Activated CD4-positive, alpha-beta T cell treated with anti-CD3 and anti-CD28 coated beads for 1 hour (primary cell): ENCODE data around the gene CHMP3.

ENCODE experiments used
- DNase-seq: peaks from one replicate; pipeline ENCODE4 v3.0.0-alpha.2; 2020

CHMP3 gene

DNA sequence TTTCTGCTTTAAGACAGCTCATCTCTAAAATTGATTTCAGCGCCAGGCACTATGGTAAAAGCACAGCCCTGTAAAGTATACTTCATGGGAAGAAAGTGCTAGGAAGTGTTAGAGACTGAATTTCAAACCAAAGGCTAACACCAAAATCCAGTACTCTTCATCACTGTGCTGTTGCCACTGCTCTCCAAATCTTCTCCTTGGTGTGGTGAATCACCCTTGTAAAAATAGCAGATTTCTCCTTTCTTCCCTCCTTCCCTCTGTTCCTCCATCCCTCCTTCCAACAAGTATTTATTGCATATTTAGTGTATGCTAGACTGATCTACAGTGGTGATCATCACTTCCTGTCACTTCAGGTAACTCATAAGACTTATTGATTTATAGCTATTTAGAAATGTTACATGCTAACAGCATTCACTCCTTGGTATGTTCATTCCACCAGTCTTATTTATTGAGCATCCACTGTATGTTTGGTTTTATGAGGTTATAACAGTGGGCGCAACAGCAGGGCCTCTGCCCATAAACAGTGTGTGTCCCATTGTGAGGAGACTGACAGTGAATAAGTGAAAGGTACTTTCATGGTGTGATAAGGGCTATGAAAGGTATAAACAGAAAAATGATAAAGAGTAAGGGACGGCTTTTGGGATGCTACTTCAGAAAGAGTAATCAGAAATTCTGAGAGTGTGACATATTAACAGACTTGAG is 102.0 kb downstream of the CHMP3 start:
- no peak for DNase-seq

DNA sequence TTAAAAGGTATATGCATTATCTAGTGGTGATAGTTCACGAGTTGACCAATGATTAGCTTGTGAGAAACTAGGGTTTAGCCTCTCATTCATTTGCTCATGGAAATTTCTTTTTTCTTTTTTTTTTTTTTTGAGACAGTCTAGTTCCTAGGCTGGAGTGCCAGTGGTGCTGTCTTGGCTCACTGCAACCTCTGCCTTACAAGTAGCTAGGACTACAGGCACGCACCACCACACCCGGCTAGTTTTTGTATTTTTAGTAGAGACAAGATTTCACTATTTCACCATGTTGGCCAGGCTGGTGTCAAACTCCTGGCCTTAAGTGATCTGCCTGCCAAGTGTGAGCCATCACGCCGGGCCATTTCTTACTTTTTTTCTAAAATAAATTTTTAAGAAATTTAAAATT is 108.1 kb downstream of the CHMP3 start:
- DNase-seq, result no peak

DNA sequence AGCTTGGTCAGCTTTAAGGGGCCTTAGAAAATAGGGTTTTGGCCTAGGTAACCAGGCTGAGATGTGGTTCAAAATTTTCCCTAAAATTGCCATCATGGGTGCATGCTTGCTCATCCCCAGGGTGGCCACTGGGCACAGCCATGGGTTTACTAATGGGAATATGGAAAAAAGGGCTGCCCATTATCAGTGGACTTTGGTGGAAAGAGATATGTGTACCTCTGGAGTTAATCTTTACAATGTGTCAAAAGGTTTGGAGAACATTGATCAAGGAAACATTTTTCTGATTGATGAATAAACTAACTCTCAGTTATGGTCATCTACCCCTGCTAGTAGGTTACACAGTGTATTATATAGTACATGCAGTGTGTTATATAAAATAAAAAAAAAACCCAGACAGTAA is 109.0 kb downstream of the CHMP3 start:
- DNase-seq, result no peak

DNA sequence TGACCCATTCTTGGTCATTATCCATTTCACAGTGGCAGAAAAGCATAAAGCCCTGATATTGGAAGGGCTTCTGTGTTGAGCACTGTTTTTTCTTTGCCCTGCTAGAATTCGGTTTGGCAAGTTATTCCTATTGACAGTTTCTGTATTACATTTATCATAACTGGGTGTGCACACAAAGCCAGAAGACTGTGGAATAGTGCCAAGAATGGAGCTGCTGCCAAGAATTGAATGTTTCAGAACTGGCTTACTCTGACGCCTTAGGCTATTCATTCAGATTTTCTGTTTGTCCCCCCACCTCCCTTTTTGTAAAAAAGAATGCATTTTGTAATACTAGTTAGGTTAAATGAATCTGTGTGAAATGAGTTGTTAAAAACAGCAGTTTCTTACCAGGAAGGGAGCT is 109.4 kb downstream of the CHMP3 start:
- DNase-seq, result no peak
